GM03348 (cell line): Measurements from ENCODE around the gene TSN.
A peak's percentile ranks its signal among the peaks of the same experiment; 100 is the strongest.
"Not testable (repeated sequence)": the region's sequence is repeated elsewhere in the genome, so short reads cannot be mapped to it uniquely, and the experiment has no call there.

Experiments
- DNase-seq: peaks from one replicate; pipeline ENCODE4 v3.0.0; 2012; ENCODE audit warnings: low spot score

Gene TSN

GRCh38 chr2:121755237-121756111 lies at the start of gene TSN:
Gene TSN, plus strand, starts transcription at chr2:121755651. Its CDS starts 129 bp downstream, at chr2:121755780.
- peak; percentile 97 for DNase-seq

DNA sequence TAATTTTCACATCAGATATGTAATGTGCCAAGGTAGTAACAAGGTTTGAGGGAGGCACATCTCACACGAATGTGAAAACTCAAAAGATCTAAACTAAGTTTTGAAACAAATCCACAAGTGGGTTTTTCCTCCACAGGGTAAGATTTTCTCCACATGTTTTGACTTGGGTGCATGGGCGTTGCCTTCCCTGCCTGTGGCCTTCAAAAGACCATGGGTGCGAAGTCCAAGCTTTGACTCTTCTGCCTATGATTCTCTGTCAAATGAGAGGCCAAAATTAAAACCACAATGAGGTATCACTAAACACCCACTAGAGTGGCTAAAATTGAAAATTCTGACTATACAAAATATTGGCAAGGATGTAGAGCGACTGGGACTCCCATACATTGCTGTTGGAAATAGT lies 49.5 kb upstream of the TSN start:
- no peak for DNase-seq

- DNase-seq, result no peak
Observed at GRCh38 chr2:121707344-121707919, 48.0 kb upstream of the TSN start.

- no peak for DNase-seq
Observed at GRCh38 chr2:121707920-121708361, 47.5 kb upstream of the TSN start.

GRCh38 chr2:121709776-121710469 lies 45.5 kb upstream of the TSN start:
- DNase-seq, result no peak

DNA sequence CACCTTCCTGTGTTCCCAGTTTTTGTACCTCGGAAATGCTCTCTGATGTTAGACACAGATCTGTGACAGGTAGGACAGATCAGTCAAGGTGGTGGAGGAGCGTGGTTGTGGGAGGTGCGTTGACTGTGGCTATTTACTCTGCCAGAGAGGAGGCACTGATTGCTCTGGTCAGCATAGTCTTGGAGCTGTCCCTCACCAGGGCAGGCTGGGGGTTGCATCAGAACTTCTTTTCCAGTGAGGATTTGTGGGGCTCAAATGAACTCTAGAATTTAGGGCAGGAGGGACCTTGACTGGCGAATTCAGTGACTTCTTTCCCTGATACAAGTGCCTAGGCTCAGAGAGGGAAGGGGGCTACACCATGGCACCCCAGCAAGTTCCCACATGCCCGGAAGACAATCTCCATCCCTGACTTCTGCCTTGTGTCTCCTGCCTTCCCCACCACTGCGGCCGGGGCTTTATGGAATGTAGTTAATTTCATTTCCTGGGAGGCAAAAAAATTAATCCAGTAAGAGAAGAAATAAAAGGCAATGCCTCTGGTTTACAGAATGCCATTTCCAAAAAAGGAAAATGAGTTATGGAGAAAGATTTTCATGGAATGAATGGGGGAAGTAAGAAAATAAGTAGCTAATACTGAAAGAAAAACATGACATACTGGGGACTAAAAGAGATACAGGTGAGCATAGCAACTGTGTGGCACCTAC lies 44.8 kb upstream of the TSN start:
- peak; percentile 58 for DNase-seq

GRCh38 chr2:121711481-121711880 lies 44.0 kb upstream of the TSN start:
- DNase-seq, result peak; percentile 30

- DNase-seq, result no peak
Observed at GRCh38 chr2:121716126-121716525, 39.3 kb upstream of the TSN start.

DNA sequence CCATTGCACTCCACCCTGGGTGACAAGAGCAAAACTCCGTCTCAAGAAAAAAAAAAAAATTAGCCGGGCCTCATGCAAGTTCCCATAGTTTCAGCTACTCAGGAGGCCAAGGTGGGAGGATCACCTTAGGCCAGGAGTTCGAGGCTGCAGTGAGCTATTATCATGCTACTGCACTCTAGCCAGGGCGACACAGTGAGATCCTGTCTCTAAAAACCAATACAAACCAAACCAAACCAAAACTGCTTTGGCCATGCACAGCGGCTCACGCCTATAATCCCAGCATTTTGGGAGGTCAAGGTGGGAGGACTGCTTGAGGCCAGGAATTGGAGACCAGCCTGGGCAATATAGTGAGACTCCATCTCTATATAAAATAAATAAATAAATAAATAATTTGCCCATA lies 37.9 kb upstream of the TSN start:
- DNase-seq, result no peak

GRCh38 chr2:121721926-121722325 lies 33.5 kb upstream of the TSN start:
- DNase-seq, result peak; percentile 77

DNA sequence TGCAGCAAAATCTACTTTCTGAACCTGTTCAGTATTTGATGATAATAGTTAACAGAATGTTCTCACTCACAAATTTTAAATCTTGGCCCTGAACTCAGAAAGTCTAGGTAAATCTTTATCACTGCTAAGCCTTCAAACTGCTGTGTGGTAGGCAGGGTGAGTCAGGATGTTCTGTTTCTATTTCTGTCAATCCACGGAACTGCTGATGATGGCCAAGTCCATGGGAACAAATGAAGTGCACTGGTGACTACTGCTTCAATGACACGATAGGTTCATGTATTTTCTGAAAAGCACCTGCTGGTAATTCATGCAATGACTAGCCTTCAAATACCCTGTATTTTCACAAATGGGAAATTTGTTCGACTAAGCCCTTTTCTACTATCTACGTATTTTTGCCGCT lies 33.0 kb upstream of the TSN start:
- peak; percentile 50 for DNase-seq

DNA sequence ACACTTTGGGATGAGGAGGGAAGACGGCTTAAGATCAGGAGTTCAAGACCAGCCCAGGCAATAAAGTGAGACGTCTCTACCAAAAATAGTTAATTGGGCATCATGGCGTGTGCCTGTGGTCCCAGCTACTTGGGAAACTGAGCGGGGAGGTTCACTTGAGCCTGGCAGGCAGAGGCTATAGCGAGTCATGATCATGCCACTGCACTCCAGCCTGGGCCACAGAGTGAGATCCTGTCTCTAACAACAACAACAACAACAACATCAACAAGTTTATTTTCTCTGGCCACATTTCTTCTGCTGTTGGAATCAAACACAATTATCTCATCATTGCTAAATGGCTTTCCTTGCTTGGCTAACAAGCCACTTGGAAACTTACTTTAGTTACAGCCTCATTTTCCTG lies 32.1 kb upstream of the TSN start:
- DNase-seq, result no peak

- DNase-seq, result no peak
Observed at GRCh38 chr2:121727332-121727731, 28.1 kb upstream of the TSN start.

DNA sequence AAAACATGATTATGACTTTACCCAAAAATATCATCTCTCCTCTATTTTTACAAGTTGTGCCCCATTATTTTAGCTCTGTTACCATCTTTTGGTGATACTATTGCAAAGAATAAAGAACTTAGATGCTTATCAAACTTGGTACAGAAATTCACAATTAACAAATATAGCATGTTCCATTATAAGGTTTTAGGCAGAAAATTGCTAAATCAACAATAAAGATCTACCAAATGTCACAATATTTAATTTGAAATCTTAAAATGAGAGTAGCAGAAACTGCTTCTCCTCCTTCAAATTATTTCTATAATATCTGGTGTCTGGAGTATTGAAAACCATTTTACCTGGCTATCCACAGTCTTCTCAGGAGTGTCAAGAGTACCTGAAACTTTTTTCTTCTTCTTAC lies 27.5 kb upstream of the TSN start:
- no peak for DNase-seq

- no peak for DNase-seq
Observed at GRCh38 chr2:121731366-121731765, 24.1 kb upstream of the TSN start.

DNA sequence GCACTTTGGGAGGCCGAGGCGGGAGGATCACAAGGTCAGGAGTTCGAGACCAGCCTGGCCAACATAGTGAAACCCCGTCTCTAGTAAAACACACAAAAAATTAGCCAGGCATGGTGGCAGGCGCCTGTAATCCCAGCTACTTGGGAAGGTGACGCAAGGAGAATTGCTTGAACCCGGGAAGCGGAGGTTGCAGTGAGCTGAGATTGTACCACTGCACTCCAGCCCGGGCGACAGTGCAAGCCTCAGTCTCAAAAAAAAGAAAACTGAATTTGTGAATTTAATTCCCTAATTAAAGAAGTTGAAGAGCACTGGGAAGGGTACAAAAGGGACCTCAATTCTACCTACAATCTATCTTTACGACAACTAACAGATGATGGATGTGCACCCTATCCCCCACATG lies 20.9 kb upstream of the TSN start:
- DNase-seq, result not testable (repeated sequence)

- no peak for DNase-seq
Observed at GRCh38 chr2:121735518-121736074, 19.9 kb upstream of the TSN start.

DNA sequence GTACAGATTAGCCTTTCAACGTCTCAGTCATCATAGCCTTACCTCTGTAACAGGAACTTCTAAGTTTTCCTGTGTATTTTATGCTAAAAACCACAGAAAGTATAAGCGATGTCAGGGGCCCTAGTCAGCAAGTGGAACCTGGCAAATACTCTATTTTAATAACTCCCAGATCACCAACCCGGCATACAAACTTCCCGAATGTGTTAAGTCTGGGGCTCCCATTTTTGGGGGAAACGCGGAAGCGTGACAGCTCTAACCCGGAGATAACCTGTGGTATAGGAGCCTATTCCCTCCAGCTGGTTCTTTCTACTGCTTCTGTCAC lies 19.4 kb upstream of the TSN start:
- no peak for DNase-seq

DNA sequence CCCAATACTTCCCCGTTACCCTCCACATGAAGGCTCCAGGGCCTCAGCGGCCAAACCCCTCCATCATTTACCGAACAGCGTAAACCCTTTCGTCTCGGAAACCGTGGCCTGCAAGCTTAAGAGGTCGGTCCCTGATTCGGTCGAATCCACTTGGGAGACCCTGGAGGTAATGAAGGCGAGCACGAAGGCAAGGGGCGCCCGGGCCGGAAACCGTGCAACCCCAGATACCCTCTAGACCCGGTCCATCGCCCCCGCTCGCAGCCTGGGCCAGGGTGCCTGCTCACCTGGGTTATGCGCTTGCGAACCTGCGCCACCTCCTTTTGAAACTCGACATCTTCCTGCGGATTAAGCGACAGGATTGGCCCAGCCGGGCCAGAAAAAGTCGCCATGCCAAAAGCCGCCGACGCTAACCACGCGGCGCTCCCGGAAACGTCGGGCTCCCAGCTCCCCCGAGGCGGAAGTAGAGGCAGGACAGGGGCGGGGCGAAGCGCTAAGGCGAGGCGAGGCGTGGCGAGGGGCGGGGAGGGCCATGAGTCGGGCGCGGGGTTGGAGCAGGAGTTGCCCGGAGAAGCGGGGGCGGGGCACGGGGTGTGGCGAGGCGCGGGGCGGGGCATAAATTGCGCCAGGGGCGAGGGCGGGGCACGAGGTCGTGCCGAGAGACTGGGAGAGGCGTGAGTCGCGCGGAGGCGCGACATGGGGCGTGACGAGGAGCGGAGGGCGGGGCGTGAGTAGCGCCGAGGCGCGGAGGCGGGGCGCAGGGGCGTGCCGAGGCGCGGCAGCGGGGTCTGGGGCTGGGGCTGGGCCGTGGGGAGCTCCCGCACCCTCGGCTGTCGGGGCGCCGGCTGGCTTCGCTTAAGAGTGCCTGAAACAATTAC lies 18.8 kb upstream of the TSN start, which contains the start of gene NIFK:
TSS of gene NIFK (minus strand) at position 414 of the 875 bp plus-strand sequence. CDS start at position 389, 25 bp downstream.
- DNase-seq, result peak; percentile 99

- no peak for DNase-seq
Observed at GRCh38 chr2:121740973-121741372, 14.5 kb upstream of the TSN start.

DNA sequence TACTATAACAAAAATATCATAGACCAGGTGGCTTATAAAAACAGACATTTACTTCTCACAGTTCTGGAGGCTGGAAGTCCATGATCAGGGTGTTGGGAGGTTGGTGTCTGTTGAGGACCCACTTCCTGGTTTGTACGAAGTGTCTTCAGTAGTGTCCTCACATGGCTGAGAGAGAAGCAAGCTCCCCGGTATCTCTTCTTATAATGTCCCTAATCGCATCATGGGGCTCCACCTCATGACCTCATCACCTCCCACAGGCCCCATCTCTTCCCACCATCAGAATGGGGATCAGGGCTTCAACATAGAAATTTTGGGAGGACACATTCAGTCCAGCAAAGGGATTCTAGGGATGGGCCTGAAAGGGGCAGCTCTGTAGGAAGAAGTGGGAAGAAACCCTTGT lies 14.0 kb upstream of the TSN start:
- DNase-seq, result no peak
